HG02588 (cell line): ENCODE data around the gene GIGYF1.

ENCODE experiments used
- ATAC-seq: cut with Tn5 transposase; IDR thresholded peaks from one replicate; pipeline ENCODE4 v1.9.1; 2021; ENCODE audit warnings: mild to moderate bottlenecking, moderate library complexity; ENCODE audit not compliant: unreplicated experiment

Gene GIGYF1

DNA sequence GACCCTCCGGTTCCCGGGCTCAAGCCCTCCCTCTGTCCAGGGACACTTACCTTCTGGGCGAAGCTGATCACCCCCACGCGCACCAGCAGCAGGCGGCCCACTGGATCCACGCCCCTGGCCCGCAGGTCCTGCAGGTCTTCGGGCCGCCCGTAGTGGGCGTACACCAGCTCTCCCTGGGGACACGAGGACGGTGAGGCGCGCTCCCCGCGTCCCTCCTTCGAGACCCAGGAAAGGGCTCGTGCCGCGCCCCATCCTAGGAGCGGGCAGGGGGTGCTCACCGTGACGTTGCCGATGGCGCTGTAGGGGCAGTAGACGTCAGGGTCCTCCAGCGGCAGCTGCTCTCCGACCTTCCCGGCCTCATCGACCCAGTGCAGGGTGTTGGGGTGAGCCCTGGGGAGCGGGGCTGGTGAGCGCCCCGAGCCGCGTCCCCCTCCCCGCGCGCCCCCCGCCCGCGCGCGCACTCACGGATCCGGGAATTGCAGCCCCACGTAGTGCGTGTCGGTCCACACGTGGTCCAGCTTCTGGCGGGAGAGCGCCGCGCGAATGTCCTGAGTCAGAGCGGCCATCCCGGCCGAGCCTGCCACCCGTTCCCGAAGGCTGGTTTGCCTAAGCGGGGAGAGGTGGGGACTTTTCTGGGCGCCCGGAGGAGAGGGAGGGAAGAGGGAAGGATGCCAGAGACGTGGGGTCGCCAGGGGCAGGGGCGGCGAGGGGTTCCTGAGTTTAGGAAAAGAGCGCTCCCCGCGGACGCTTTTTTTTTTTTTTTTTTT is 60.9 kb downstream of the GIGYF1 start:
- ATAC-seq: peak; percentile 50

DNA sequence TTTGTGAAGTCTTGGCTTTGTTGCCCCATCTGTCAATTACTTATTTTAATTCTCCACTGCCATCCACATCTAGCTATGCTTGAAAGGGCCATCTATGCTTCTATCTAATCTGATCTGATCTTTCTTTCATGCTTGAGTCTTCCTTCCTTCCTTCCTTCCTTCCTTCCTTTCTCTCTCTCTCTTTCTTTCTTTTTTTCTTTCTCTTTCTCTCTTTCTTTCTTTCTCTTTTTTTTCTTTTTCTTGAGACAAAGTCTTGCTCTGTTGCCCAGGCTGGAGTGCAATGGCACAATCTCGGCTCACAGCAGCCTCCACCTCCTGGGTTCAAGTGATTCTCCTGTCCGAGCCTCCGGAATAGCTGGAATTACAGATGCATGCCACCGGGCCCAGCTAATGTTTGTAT is 64.0 kb downstream of the GIGYF1 start:
- ATAC-seq: no peak
